MM.1S (cell line): ENCODE data around the gene MOBP.

Experiments
- DNase-seq: peaks from one replicate; pipeline ENCODE4 v3.0.0-alpha.2; 2015
- H2AFZ ChIP-seq: fragments of 300-600 bp; sonication (generic); 2 replicates; pipeline ENCODE4 v1.6.0; 2016; ENCODE audit warnings: antibody characterized with exemption, low read length
- H3F3A ChIP-seq: fragments of 300-600 bp; sonication (generic); 2 replicates; pipeline ENCODE4 v1.6.1; 2016; ENCODE audit warnings: mild to moderate bottlenecking, antibody characterized with exemption, low read length, moderate library complexity, mixed read lengths; ENCODE audit not compliant: insufficient read depth
- H3K27ac ChIP-seq: fragments of 300-600 bp; sonication (generic); 2 replicates; pipeline ENCODE4 v1.5.1; 2016; ENCODE audit warnings: mild to moderate bottlenecking, low read length
- H3K27me3 ChIP-seq: fragments of 300-600 bp; sonication (generic); replicated peaks from 2 replicates; pipeline ENCODE4 v1.6.0; 2016; ENCODE audit warnings: low read length; ENCODE audit not compliant: insufficient read depth
- H3K36me3 ChIP-seq: fragments of 300-600 bp; sonication (generic); replicated peaks from 2 replicates; pipeline ENCODE4 v1.6.1; 2016; ENCODE audit warnings: mild to moderate bottlenecking, low read length, mixed read lengths; ENCODE audit not compliant: insufficient read depth
- H3K4me1 ChIP-seq: fragments of 300-600 bp; sonication (generic); 2 replicates; pipeline ENCODE4 v1.6.1; 2016; ENCODE audit warnings: low read length, mixed read lengths
- H3K4me2 ChIP-seq: fragments of 300-600 bp; sonication (generic); 2 replicates; pipeline ENCODE4 v1.6.0; 2016; ENCODE audit warnings: low read depth, low read length
- H3K4me3 ChIP-seq: fragments of 300-600 bp; sonication (generic); 2 replicates; pipeline ENCODE4 v1.5.1; 2016; ENCODE audit warnings: low read length, mixed read lengths
- H3K79me2 ChIP-seq: fragments of 300-600 bp; sonication (generic); 2 replicates; pipeline ENCODE4 v1.6.1; 2016; ENCODE audit warnings: mixed run types, low read length, mixed read lengths
- H3K9ac ChIP-seq: fragments of 300-600 bp; sonication (generic); 2 replicates; pipeline ENCODE4 v1.6.1; 2016; ENCODE audit warnings: low read length, mixed read lengths
- H3K9me2 ChIP-seq: fragments of 300-600 bp; sonication (generic); replicated peaks from 2 replicates; pipeline ENCODE4 v1.6.1; 2016; ENCODE audit warnings: mild to moderate bottlenecking, low read length, mixed read lengths; ENCODE audit not compliant: insufficient read depth
- H3K9me3 ChIP-seq: fragments of 300-600 bp; sonication (generic); replicated peaks from 2 replicates; pipeline ENCODE4 v1.6.1; 2016; ENCODE audit warnings: mild to moderate bottlenecking, low read length, mixed read lengths; ENCODE audit not compliant: insufficient read depth
- H4K20me1 ChIP-seq: fragments of 300-600 bp; sonication (generic); 2 replicates; pipeline ENCODE4 v1.6.1; 2016; ENCODE audit warnings: mild to moderate bottlenecking, low read length, moderate library complexity, mixed read lengths; ENCODE audit not compliant: insufficient read depth
- EZH2 ChIP-seq: fragments of 300-600 bp; sonication (generic); optimal IDR thresholded peaks from 2 replicates; pipeline ENCODE3; 2017; ENCODE audit warnings: low read depth, mild to moderate bottlenecking, antibody characterized with exemption, low read length, mixed read lengths
- EZH2phosphoT487 ChIP-seq: fragments of 300-600 bp; sonication (generic); IDR thresholded peaks from 2 replicates; pipeline ENCODE4 v1.6.1; 2018; ENCODE audit warnings: antibody characterized with exemption, low read length
- TF ChIP-seq, protein P1 (sequence below): fragments of 300-600 bp; sonication (generic); IDR thresholded peaks from 2 replicates; pipeline ENCODE4 v1.5.1; 2016; ENCODE audit warnings: antibody characterized with exemption, low read length, mixed read lengths

MOBP gene

DNA sequence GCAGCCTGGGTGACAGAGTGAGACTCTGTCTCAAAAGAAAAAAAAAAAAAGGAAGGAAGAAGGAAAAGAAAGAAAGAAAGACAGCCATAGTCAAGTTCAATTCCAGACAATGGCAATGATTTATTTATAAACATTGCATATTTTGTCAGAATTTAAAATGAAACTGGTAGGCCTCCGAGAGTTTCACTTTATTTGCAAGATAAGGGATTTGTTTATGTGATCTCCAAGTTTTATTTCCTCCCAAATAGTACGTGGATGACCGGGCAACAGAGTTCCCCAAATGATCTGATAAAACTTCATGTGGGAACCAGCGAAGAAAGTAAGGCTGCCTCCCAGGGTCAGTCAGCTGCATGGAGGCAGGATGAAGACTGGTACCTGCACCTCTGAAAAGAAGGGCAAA lies 28.6 kb upstream of the MOBP start:
- no peak for TF ChIP-seq EZH2phosphoT487
- Histone ChIP-seq H3K9me2 (no peaks in the 10 kb centered on the region), H3F3A (no peaks in the 10 kb centered on the region), H3K4me1 (no peaks in the 10 kb centered on the region), H3K4me2 (no peak overlapping the region), H4K20me1 (no peaks in the 10 kb centered on the region), H3K9me3 (no peaks in the 10 kb centered on the region), H3K4me3 (no peak overlapping the region), H3K79me2 (no peaks in the 10 kb centered on the region), H3K27me3 (no peaks in the 10 kb centered on the region), H3K27ac (no peak overlapping the region), H2AFZ (no peak overlapping the region), H3K36me3 (no peaks in the 10 kb centered on the region), H3K9ac (no peak overlapping the region)
- no peak for DNase-seq

DNA sequence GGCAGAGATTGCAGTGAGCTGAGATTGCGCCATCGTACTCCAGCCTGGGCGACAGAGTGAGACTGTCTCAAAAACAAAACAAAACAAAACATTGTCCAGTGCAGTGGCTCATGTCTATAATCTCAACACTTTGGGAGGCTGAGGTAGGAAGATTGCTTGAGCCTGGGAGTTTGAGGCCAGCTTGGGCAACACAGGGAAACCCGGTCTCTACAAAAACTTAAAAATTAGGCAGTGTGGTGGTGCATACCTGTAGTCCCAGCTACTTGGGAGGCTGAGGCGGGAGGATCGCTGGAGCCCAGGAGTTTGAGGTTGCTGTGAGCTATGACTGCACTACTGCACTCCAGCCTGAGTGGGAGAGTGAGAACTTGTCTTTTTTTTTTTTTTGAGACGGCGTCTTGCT lies 27.2 kb upstream of the MOBP start:
- no peaks in the 10 kb centered on the region for H3F3A ChIP-seq
- no peaks in the 10 kb centered on the region for H3K4me1 ChIP-seq
- no peak overlapping the region for H3K27ac ChIP-seq
- H3K4me3 ChIP-seq, result no peak overlapping the region
- no peak overlapping the region for H3K4me2 ChIP-seq
- no peaks in the 10 kb centered on the region for H3K9me2 ChIP-seq
- no peak overlapping the region for H3K9ac ChIP-seq
- no peaks in the 10 kb centered on the region for H3K36me3 ChIP-seq
- H4K20me1 ChIP-seq, result no peaks in the 10 kb centered on the region
- TF ChIP-seq, protein P1, sequence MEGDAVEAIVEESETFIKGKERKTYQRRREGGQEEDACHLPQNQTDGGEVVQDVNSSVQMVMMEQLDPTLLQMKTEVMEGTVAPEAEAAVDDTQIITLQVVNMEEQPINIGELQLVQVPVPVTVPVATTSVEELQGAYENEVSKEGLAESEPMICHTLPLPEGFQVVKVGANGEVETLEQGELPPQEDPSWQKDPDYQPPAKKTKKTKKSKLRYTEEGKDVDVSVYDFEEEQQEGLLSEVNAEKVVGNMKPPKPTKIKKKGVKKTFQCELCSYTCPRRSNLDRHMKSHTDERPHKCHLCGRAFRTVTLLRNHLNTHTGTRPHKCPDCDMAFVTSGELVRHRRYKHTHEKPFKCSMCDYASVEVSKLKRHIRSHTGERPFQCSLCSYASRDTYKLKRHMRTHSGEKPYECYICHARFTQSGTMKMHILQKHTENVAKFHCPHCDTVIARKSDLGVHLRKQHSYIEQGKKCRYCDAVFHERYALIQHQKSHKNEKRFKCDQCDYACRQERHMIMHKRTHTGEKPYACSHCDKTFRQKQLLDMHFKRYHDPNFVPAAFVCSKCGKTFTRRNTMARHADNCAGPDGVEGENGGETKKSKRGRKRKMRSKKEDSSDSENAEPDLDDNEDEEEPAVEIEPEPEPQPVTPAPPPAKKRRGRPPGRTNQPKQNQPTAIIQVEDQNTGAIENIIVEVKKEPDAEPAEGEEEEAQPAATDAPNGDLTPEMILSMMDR, result no peak
- TF ChIP-seq EZH2, result no peak
- no peak for TF ChIP-seq EZH2phosphoT487
- no peaks in the 10 kb centered on the region for H3K79me2 ChIP-seq
- no peaks in the 10 kb centered on the region for H3K9me3 ChIP-seq
- no peak overlapping the region for H2AFZ ChIP-seq
- DNase-seq, result no peak
- H3K27me3 ChIP-seq, result no peaks in the 10 kb centered on the region

DNA sequence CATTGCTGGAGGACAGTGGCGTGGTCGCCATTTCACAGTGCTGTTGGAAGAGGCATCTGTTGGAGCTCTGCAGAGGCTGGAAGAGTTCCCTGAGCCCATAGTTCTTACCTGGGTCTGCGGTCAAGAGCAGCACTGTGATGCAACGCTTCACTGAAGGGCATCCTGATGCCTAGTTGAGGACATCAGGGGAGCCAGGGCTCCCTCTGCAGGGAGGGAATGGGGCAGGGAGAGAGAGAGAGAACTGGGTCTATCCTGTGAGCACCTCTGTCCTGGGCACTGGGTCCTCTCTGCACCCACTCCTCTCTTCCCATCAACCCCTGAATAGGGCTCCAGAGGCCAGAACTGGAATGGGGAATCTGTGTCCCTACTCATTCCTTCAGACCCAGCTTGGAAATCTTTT lies 23.9 kb upstream of the MOBP start:
- Histone ChIP-seq H3K9ac (no peak overlapping the region), H3K9me3 (no peaks in the 10 kb centered on the region), H4K20me1 (no peaks in the 10 kb centered on the region), H3K79me2 (no peaks in the 10 kb centered on the region), H3K36me3 (no peaks in the 10 kb centered on the region), H3K27me3 (no peaks in the 10 kb centered on the region), H3K27ac (no peak overlapping the region), H3K4me2 (no peak overlapping the region), H3K9me2 (no peaks in the 10 kb centered on the region), H3K4me3 (no peak overlapping the region), H2AFZ (no peak overlapping the region), H3F3A (no peaks in the 10 kb centered on the region), H3K4me1 (no peaks in the 10 kb centered on the region)
- no peak for DNase-seq
- TF ChIP-seq EZH2 (no peak), EZH2phosphoT487 (no peak)
- TF ChIP-seq, protein P1, result no peak

DNA sequence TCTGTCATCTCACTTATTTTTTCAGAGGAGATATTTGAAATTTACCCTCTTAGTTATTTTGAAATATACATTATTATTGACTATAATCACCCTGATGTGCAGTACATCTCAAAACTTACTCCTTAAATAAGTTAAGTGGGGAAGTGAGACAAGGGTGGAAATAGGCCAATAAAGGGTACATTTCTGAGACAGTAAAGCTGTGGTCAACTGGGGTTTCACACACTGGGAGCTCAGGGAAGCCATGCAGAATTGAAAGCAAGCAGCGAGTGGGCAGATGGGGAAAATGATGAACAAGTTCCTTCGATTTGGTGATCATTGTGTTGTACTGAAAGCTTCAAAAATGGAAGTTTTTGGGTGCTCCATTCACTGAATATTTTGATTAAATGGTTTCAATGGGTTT lies 21.6 kb upstream of the MOBP start:
- Histone ChIP-seq H3K4me2 (no peak overlapping the region), H3K9ac (no peak overlapping the region)
- TF ChIP-seq EZH2phosphoT487 (no peak), EZH2 (no peak)
- TF ChIP-seq, protein P1, result no peak

More for the DNA sequence above, 21.6 kb upstream of the MOBP start:
- Histone ChIP-seq H3K36me3 (no peaks in the 10 kb centered on the region), H3K27me3 (no peaks in the 10 kb centered on the region), H3K4me1 (no peaks in the 10 kb centered on the region), H3K9me2 (no peaks in the 10 kb centered on the region), H3K9me3 (no peaks in the 10 kb centered on the region), H3K27ac (no peak overlapping the region), H3K4me3 (no peak overlapping the region), H4K20me1 (no peaks in the 10 kb centered on the region), H2AFZ (no peak overlapping the region), H3K79me2 (no peaks in the 10 kb centered on the region), H3F3A (no peaks in the 10 kb centered on the region)
- no peak for DNase-seq
